ENCODE results near the gene GAB1. TPM values are rescaled to one million over a fixed set of nuclear protein-coding genes. Genes with fewer than 3 reads are reported as not detected.

Gene GAB1
- total RNA-seq, 1 experiment from 2014 or later, result 3.8 TPM

DNA sequence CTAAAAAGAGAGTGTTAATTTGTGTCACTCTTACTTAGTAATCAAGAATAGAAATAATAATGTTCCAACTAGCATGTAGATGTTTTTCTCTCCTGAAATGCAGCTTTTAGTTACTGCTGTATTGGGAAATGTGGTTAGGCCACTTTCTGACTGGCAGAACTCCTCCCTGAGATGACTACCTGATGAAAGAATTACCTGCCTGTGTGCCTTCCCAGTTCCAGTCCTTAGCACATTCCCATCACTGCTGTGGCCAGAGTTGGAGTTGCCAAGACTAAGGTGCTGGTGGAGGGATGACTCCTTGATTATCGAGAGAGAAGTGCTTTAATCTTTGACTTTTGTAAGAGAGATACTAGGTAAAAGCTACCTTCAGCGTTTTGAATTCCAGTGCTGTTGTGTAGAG lies 9.5 kb downstream of the GAB1 start (continued):
- no peak for TF ChIP-seq TCF7L2 (IDR thresholded peaks at IDR 0.05; ENCODE audit: borderline replicate concordance, extremely low read depth, insufficient read depth, insufficient read length)

- Histone ChIP-seq H3K9me3 (ENCODE audit: control insufficient read depth in 1 of 2, insufficient read depth in 1 of 2, low read depth in 1 of 2, low read length in 2 of 2) (no peaks in the 10 kb centered on the region), H3K27ac (ENCODE audit: low read depth, low read length) (no peak overlapping the region), H3K79me2 (ENCODE audit: insufficient read depth, low read length) (no peaks in the 10 kb centered on the region), H3K27me3 (ENCODE audit: insufficient read depth, low read length) (no peaks in the 10 kb centered on the region), H3K4me2 (ENCODE audit: low read length) (no peak overlapping the region), H2AFZ (ENCODE audit: low read depth, low read length, poor library complexity, severe bottlenecking) (no peak overlapping the region), H4K20me1 (ENCODE audit: insufficient read depth) (no peaks in the 10 kb centered on the region), H3K9ac (ENCODE audit: low read length) (no peak overlapping the region), H3K4me1 (ENCODE audit: control insufficient read depth in 1 of 2, insufficient read depth in 2 of 2, low read length in 2 of 2) (peaks cover 6 to 24% of the 10 kb centered on the region in 2 experiments; a peak in 3 of 4 replicates), H3K36me3 (ENCODE audit: control insufficient read depth in 1 of 2, insufficient read depth in 2 of 2, low read length in 2 of 2) (no peaks in the 10 kb centered on the region), H3K4me3 (replicated peaks in 1 of 2; ENCODE audit: low read depth in 1 of 2, low read length in 2 of 2) (no peak overlapping the region), H3K9me2 (ENCODE audit: insufficient read depth) (no peaks in the 10 kb centered on the region)
- intact Hi-C loops (cut with micrococcal nuclease), result no loop called here
- TF ChIP-seq EZH2 (IDR thresholded peaks at IDR 0.05) (no peak), EZH2phosphoT487 (IDR thresholded peaks at IDR 0.05; ENCODE audit: borderline replicate concordance) (no peak), RAD21 (IDR thresholded peaks at IDR 0.05; ENCODE audit: low read depth) (no peak), ZFX (IDR thresholded peaks at IDR 0.05) (no peak), SP1 (IDR thresholded peaks at IDR 0.05; ENCODE audit: low read depth) (no peak), SIN3A (IDR thresholded peaks at IDR 0.05; ENCODE audit: low read depth) (no peak), JUND (IDR thresholded peaks at IDR 0.05) (no peak), TCF7L2 (IDR thresholded peaks at IDR 0.05; ENCODE audit: borderline replicate concordance, extremely low read depth, insufficient read depth, insufficient read length) (no peak)
- TF ChIP-seq, protein P1, sequence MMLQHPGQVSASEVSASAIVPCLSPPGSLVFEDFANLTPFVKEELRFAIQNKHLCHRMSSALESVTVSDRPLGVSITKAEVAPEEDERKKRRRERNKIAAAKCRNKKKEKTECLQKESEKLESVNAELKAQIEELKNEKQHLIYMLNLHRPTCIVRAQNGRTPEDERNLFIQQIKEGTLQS (IDR thresholded peaks at IDR 0.05), result no peak
- no TSS peak for BruUV-seq (replicated peaks)
- no peak for ATAC-seq
- ChIA-PET RAD21 (ENCODE audit: low non-redundant PET in 1 of 2, low total read pairs in 2 of 2, uncharacterized antibody in 2 of 2, unreplicated experiment in 2 of 2) (no interaction called here), CTCF (no interaction called here), POLR2A (no interaction called here)
- no peak for DNase-seq (ENCODE audit: low read depth, low spot score)
These were observed 10.9 kb downstream of the GAB1 start for GRCh38 chr4:143347484-143348111.

Data from HCT116 (cell line).